Measurements from ENCODE around the gene PCGF3. TPM values are rescaled to one million over a fixed set of nuclear protein-coding genes. Genes with fewer than 3 reads are reported as not detected.
"Not testable (repeated sequence)": the region's sequence is repeated elsewhere in the genome, so short reads cannot be mapped to it uniquely, and the experiment has no call there.

PCGF3 gene
- total and polyA plus RNA-seq, 9 of the 15 experiments (the other 6 are each of a cell fraction or from before 2014, with no cell fraction given) = 2.6 to 46.1 (median 20.3) TPM

GRCh38 chr4:730946-731904 lies 25.6 kb downstream of the PCGF3 start:
- H3K4me2 ChIP-seq (ENCODE audit: insufficient read depth, low read length); H3K27me3 ChIP-seq (ENCODE audit: control insufficient read depth in 2 of 2, insufficient read depth in 2 of 2, low read length in 2 of 2); H3K9ac ChIP-seq (ENCODE audit: insufficient read depth in 1 of 2, low read depth in 2 of 2, low read length in 2 of 2); H3K4me3 ChIP-seq; CTCF ChIA-PET (ENCODE audit: low intra/inter-chr PET ratio); H3K27ac ChIP-seq (ENCODE audit: extremely low read depth, low read depth, low read length); FAIRE-seq; H3K9me1 ChIP-seq (ENCODE audit: control insufficient read depth, insufficient read depth, low read length); H3K9me3 ChIP-seq (replicated peaks; ENCODE audit: control insufficient read depth, insufficient read depth, low read depth, low read length); POLR2A ChIA-PET; H4K20me1 ChIP-seq (replicated peaks; ENCODE audit: control insufficient read depth, insufficient read depth, low read length); H2AFZ ChIP-seq (ENCODE audit: low read depth, low read length); in situ Hi-C loops (cut with MboI); BruUV-seq (replicated peaks): not testable (repeated sequence)
- WGBS (ENCODE audit: insufficient coverage, low coverage, missing lambda C conversion rate) = 94% methylated on average over 23 of the region's 68 CpGs
- Histone ChIP-seq H3K4me1 (replicated peaks in 1 of 2; ENCODE audit: control insufficient read depth in 2 of 2, insufficient read depth in 2 of 2, low read length in 2 of 2) (peaks cover 16 to 48% of the 10 kb centered on the region in 2 experiments), H3K79me2 (ENCODE audit: control insufficient read depth, insufficient read depth, low read length) (peaks cover 28% of the 10 kb centered on the region), H3K36me3 (ENCODE audit: control insufficient read depth, insufficient read depth, low read length) (peaks cover 48% of the 10 kb centered on the region; the same call in 2 of the 3 replicates)
- TF ChIP-seq ZBTB33 (CRISPR knock-in tag; IDR thresholded peaks at IDR 0.05) (peak; percentile 78), SAFB (IDR thresholded peaks at IDR 0.05; ENCODE audit: borderline replicate concordance, low read depth, low read length) (peak; percentile 73), FIP1L1 (IDR thresholded peaks at IDR 0.05; ENCODE audit: low read depth, low read length, poor library complexity, severe bottlenecking) (peak; percentile 32), POLR2G (IDR thresholded peaks at IDR 0.05; ENCODE audit: low read depth, low read length) (peak; percentile 48; the same call in 1 of the 2 replicates)
- TF ChIP-seq, protein P1, sequence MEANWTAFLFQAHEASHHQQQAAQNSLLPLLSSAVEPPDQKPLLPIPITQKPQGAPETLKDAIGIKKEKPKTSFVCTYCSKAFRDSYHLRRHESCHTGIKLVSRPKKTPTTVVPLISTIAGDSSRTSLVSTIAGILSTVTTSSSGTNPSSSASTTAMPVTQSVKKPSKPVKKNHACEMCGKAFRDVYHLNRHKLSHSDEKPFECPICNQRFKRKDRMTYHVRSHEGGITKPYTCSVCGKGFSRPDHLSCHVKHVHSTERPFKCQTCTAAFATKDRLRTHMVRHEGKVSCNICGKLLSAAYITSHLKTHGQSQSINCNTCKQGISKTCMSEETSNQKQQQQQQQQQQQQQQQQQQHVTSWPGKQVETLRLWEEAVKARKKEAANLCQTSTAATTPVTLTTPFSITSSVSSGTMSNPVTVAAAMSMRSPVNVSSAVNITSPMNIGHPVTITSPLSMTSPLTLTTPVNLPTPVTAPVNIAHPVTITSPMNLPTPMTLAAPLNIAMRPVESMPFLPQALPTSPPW (CRISPR knock-in tag; IDR thresholded peaks at IDR 0.05) = peak; percentile 82; the same call in 1 of the 2 replicates
- intact Hi-C loops (cut with micrococcal nuclease) = loop anchor here (10.0 kb wide), 1 partner anchor 46 kb away; the partner anchor contains the start of gene SLC49A3
- ATAC-seq (peak; percentile 77), DNase-seq (ENCODE audit: extremely low read depth in 1 of 4, low spot score in 3 of 4) (peak; percentile 46 to 88 (median 81))

All from K562 (cell line).